Renal pelvis (tissue), 4 donors: Measurements from ENCODE around the gene NOM1. TPM values are rescaled to one million over a fixed set of nuclear protein-coding genes. Genes with fewer than 3 reads are reported as not detected.

ENCODE experiments used
- DNase-seq: peaks from one replicate; pipeline ENCODE4 v3.0.0-alpha.2; 2013
- polyA plus RNA-seq, 3 donors: library from polyadenylated mRNA; unstranded; fragments of 120-200 nt; gene quantifications; one replicate each; pipeline ENCODE4 v1.2.1, GENCODE V29; 2013; ENCODE audit not compliant: insufficient read length in 3 of 3

Gene NOM1
- polyA plus RNA-seq, 3 donors = 15.4 to 31.7 (median 27.3) TPM

DNA sequence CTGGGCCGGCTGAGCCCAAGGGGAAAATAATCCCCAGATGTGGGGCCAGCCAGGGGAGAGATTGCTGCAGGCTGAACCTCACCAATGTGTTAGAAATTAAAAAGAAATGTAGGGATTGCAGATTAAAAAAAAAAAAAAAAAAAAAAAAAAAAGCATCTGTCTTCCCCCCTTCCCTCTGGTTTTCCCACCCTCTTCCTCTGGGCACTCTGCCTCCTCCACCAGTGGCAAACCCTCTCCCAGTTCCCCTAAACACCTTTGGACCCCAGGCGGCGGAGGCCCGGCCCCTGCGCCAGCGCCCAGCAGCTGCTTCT is 53.9 kb downstream of the NOM1 start:
- no peak for DNase-seq

DNA sequence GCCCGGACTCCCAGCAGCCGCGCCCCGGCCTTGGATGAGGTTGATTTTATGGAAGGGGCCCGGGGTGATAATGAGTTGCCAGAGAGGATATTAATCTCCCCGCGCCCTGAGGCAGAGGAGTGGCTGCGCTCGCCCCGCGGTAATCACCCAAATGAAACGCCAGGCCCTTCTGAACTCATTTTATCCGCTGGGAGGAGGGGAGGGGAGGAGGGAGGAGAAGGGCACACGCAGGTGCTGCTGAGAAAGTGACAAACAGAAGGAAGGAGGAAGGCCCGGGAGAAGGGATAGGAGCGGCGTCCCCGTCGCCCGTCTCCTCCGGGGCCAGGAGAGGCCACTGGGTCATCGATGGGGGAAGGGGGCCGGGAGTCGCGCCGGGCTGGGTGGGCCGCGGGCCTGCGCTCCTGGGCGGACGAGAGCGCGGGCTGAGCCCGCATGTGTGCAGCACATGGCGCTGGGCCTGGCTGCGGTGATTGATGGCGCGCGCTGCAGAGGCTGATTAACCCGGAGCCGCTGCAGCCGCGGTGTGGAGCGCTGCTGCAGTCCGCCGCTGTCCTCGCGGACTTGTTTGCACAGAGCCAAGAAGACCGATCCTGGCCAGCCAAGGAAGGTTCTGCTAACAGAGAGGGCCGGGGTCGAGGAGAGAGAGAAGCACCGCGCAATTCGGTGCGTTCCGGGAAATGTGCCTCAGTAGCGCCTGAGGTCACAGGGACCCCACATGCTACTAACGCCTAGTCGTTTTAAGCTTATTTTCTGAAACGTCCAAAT is 54.4 kb downstream of the NOM1 start:
- DNase-seq = no peak

DNA sequence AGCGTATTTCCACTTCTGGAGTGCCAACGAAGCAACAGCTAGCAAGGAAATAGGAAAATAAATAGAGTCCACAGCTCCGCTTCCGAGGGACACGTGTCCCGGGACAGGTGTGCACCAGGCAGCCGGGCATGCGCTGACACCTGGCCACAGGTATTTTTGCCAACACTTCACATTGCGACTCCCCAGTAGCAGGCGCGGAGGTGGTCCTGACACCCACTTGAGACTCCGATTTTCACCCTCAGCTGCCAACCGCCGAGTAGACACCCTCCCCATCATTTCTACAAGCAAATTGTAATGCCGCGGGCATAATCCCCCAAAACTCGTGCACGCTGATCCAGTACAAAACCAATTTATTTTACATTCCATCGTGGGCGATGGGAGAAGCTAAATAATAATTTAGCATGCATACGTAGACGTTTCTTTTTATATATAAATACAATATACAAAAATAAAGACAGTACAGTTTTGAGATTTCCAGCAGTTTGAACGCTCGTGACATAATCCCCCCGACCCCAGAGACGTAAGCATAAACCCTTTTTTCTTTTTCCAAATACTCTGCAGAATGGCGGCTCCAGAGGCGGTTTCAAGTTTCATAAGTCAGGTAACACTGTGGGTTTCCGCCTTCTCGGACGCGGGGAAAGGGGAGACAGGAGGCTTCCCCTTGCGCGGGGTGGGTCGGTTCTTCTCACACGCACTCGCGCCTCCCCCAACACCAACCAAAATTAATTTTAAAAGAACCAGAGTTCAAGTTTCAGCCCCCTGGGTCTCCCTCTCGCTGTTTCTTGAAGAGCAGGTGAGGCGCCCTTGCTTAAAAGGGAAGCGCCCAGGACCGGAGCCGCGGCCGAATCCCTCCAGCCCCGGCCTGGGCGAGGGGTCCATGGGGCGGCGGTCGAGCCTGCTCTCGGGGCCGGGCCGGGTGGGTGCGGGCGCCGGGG is 55.3 kb downstream of the NOM1 start:
- no peak for DNase-seq

DNA sequence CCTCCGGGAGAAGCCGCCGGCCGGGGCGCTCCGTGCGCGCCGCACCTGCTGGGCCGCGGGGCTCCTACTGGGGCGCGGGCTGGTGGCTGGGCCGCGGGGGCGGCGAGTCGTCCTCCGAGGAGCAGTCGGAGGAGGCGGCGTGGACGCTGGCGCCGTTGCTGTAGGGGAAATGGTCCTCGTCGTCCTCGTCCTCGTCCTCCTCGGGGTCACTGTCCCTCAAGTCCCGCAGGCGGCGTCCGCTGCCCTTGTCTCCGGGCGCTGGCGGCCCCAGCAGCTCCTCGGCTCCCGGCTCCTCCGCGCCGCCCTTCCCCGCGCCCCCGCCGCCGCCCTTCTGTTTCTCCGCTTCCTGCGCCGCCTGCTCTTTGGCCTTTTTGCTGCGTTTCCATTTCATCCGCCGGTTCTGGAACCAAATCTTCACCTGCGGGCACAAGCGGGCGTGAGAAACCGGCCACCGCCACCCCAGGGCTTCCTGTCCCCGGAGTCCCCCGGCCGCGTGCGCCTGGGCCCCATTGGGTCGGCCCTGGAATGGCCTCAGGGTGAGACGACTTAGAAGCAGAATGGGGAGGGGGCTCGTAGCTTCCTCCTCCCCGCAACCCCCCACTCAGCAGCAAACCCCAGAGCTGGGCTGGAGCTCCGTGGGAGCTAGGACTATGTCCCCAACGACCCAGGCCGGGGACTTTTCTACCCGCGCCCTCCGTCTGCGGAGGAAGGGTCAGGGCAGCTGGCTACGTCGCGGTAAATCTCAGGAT is 56.1 kb downstream of the NOM1 start:
- DNase-seq = no peak

DNA sequence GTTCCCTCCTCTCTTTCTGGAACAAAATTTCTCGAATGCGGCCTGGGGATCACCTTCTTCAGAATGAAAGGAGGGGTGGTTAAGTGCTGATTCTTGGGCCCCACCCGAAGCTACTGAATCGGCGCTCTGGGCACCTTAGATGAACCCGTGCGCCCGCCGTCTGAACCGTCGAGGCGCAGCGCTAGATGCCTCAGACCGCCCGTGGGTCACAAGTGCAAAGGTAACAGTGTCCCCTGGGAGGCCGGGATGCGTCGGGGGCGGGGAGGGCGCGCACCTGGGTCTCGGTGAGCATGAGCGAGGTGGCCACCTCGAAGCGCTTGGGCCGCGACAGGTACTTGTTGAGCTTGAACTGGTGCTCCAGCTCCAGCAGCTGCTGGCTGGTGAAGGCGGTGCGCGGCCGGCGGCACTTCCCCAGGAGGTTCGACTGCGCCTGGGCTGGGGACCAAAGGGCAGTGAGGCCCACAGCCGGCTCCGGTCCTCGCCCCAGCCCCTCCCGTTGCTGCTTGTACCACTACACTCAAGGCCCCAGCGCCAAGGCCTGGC is 56.8 kb downstream of the NOM1 start:
- no peak for DNase-seq

DNA sequence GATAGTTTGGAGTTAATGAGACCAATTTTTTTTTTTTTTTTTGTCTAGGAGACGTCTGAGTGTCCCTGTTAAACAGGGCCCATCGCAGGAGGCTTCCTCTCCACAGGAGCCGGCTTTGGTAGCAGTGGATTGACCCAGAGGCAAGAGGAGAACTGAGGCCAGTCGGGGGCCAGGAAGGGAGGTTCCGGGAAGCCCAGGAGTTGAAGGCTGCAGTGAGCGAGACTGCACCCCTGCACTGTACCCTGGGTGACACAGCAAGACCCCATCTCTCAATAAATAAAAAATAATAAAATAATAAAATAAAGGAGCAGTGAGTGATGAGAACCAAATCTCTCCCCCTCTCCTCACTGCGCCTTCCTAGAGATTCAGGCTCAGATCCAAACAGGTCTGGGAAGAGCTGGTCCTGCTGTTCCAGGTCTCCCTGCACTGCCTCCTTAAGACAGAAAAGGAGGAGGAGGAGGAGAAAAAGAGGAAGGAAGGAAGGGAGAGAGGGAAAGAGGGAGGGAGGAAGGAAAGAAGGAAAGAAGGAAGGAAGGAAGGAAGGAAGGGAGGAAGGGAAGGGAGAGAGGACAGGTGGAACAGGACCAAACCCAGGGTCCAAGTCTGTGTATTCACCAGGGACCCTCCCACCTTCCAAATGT is 57.4 kb downstream of the NOM1 start:
- DNase-seq = no peak

DNA sequence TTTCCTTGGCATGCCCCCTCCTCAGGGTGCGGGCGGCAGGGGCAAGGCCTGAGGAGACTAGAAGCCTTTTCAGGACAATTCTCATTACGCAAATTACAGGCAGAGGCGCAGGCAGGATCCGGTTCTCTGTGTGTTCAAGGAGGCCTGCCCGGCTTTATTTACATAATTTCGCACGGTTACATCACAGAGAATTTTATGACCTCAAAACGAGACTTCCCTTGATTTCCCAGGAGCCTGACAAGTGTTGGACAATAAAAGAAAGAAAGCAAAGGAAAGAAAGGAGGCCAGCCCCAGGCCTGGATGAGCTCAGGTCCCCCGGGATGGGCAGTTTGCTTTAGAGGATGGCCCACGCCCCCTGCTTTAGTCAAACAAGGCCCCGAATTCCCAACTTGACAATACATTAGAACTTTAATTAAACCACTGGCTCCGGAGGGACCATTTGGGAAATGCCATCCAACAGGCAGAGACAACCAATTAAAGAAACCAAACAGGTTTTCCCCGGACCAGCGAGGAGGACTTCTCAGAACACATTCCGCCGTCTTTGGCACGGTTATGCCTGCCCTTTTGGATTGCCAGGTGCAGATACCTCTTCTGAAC is 58.1 kb downstream of the NOM1 start:
- no peak for DNase-seq

DNA sequence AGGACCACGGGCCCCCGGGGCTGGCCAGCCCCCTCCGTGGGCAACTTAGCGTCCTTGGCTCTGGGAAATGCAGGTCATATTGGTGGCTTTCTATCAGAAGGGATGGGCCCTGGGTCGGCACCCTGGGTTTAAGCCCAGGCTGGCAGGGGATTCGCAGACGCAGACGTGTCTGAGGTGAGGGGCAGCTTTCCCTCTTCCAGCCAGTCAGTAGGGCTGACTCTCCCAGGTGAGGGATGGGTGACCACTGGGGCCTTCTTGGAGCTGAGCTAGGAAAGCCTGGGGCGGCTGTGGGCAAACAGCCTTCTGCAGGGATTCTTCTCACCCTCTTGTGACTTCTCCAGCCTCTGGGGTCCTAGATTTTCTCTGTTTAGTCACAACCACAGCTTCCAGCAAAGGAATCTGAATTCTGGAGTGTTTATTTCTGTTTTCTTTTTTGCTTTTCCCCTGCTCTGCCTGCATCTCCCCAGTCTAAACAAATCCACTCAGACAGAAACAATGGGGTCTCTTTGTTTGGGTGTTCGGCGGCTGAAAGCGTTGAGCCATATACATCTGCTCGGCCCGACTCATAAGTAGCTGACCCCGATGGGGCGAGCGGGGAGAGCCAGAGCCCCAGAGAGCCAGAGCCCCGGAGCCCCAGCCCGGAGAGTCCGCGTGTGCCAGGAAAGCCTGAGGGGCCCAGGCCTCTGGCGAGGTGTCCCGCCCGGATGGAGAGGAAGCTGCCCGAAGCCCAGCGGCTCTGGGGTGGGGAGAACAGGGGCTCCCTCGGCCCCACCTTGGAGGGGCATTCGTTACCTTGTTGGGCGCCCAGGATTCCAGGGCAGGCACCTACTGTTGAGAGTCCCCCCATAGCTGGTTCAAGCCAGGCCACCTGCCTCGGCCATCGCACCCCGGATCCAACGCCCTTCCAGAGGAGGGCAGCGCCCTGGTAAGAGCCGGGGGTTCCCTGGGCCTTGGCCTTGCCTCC is 59.0 kb downstream of the NOM1 start:
- no peak for DNase-seq

DNA sequence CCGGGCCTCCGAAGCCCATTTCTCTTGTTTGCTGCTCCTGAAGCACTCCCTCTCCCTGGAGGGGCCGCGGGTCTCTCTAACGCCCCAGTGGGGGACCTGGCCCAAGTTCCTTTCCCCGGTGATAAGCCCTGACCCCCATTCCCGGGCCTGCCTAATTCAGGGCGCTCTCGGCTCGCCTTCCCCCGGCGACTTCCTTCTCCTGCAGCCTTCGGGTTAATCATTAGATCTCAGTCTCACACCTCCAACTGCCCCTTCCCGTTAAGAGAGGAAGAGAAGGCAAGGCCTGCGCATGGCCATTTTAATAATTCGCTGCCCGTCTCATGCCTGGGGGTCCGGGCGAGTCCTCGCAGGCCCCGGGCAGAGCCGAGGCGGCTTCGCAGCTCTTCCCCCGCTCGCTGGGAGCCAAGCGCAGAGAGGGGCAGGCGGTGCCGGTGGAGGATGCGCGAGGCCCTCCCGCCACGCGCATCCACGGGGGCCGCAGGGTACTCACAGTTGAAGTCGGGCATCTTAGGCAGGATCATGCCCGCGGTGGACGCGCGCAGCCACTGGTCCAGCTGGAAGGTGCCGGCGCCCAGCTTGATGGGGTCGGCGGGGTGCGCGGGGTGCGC is 59.8 kb downstream of the NOM1 start:
- DNase-seq = no peak

DNA sequence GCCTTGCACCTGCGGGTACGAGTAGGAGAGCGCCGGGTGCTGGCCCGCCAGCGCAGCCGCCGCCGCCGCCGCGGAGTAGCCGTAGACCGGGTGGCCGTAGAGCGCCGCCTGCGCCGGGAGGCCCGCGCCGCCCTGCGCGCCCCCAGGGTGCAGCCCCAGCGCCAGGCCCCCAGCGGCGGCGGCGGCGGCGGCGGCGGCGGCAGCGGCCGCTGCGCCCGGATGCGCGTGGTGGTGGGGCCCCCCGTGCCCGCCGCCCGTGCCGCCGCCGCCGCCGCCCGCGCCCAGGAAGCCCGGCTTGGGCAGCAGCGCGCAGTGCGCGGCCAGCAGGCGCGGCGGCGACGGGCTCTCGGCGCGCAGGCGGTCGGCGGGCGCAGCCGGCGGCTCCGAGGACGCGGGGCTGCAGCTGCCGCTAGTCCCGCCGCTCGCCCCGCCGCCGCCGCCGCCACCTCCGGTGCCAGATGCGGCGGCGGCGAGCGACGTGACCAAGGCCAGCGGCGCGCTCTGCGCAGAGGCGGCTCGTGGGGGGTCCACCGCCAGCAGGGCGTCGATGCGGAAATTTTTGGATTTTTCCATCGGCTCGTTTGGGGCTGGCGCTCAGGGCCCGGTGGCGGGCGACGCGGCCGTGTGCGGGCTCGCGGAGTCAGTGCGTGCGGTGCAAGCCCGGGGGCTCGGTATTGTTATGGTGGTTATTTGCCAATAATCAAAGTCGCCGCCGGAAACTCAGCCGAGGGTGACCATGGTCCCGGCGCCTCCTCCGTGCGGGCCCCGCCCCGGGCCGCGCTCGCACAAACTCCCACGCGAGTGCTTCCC is 60.5 kb downstream of the NOM1 start:
- no peak for DNase-seq

DNA sequence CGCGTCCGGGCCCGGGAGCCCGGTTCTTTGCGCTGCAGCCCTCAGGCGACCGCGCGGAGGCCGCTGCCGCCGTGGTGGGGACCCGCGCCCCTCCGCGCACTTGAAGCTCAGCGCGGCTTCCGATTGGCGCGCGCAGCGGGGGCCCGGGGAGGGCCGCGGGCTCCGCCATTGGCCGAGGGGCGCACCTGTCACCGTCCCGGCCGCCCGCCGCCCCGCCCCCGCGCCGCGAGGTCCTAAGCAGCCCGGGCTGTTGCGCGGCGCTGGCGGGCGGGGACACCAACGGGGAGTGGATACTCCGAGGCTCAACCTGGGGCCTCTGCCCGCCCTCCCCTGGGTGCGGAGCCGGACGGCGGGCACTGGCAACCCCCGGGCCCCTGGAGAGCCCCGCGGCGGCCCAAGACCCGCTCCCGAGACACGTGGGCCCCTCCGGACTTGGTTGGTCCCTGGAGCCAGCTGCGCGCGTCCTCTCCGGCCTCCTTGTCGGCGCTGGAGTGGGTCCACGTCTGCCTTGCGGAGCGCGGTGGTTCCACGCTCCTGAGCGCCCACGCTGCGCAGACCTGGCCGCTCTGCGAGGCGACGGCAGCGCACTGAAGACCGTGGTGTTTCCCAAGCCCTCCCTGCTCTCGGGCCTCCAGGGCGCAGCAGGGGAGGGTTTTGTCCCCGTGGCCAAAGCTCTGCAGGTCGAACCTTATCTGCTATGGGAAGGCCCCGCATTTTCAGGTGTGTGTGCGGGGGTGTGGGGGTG is 61.2 kb downstream of the NOM1 start, which contains the start of gene MNX1:
MNX1 (minus strand) TSS at position 76 of the 745 bp plus-strand sequence. CDS start 313 bp downstream, outside the sequence.
- peak; percentile 48 for DNase-seq

DNA sequence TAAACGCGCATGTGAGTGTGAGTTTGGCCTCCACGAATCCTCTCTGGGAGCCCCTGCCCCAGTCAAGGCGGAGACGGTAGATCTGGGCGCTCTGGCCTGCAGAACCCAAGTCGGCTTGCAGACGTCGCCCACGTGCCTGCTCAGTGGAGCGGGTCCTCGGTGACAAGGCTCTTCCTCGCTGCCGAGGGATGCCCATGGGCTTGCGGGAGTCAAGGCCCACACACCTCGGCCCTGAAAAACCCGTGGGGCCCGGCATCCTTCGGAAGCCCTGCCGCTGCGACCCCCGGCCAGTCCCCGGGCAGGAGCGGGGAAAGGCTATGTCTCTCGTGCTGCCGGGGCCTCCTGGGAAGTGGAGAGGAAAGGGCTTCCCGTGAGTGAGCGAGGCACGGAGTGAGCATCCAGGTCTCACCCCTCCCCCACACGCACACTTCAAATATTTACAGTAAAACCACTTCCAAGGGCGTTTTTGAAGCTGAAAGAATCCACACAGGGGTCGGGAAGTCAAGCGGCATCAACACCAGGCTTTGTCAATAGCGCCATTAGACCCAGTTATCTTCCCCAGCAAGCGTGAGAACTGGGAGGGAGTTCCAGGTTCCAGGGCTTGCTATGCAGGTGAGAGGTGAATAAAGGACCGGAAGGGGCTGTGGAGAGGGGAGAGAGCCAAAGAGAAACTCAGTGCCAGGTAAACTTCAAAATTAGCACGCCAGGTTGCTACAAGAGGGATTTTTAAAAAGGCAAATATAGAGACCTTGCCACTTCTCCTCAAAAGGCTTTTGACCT is 62.0 kb downstream of the NOM1 start:
- DNase-seq = no peak

DNA sequence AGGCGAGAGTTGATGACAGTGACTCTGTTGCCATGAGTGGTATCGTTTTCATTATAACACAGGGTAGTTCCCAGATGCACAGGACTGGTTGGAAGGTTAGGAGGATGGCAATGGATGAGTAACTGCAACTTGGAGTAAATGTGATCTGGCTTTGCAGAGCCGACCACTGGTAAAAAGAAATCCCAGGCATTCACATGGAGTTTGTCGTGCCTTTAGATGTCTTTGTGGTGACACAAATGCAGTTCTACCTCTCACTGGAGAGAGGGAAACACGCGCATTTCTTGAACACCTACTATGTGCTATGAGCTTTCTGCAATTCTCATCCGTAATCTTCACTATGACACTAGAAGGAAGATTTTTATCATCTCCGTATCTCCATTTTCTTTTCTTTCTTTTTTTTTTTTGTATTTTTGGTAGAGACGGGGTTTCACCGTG is 62.6 kb downstream of the NOM1 start:
- no peak for DNase-seq

DNA sequence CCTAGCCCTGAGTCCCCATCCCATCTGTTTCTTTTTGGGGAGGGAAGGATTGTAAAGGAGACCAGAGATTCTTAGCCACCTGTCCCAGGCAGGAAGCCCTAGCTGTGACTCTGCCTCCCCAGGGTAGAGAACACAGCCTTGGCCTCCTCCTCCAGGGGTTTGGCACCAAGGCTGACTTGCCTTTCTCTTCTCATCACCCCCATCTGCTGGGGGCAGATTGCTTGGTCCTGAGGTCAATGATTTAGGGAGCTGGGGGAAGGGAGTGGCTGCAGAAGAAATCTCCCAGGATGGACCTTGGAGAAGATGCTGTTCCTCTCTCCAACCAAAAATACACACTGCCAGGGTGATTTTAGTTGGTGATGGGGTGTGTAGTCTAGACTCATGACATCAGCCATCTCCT is 63.6 kb downstream of the NOM1 start:
- no peak for DNase-seq

DNA sequence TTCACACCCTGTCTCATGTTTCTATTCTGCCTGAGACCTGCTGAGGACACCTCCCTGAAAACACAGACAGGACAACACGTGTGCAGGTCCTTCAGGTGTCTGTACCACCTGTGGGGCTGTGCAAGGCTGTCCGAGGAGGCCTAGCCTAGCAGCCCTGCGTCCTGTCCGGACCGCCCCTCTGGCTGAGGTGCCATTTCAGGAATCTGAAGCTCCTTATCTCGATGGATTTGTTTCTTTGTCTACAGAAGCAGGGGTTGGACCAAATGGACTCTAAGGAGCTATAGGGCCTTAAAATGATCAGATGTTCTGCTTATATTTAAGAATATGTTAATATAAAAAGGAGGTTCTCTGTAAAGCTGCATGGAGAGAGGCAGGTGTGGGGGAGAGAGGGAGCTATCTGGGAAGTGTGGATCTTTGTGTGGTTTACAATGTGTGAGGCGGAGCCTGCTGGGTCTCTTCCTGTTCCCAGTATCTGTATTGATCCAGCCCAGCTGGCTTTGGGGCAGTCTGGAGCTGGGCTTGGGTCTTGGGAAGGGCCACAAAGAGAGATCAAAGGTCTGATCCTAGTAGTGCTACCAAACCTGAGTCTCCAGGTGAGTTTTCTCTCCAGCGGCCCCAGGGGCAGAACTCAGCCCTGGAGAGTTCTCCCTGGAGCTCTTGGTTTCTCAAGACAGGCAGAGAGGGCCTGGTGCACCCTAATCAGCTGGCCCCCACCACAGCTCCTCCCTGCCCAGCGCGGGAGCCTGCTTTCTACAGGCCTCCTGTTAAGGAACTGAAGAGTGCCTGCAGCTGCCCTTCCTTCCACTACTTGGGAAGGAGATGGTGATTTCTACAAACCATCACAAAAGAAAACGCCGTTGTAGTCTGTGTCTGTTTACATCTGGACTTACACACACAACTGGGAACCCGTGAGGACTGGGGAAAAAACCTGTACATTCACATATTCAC is 64.4 kb downstream of the NOM1 start:
- DNase-seq = no peak
